ENCODE measurements around the gene MAST3.

- TF ChIP-seq CTCF (IDR thresholded peaks at IDR 0.05; ENCODE audit: low read depth, low read length): no peak
- TF ChIP-seq POLR2A (IDR thresholded peaks at IDR 0.05; ENCODE audit: extremely low read depth, insufficient read length): no peak
- TF ChIP-seq, protein P1, sequence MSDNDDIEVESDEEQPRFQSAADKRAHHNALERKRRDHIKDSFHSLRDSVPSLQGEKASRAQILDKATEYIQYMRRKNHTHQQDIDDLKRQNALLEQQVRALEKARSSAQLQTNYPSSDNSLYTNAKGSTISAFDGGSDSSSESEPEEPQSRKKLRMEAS (IDR thresholded peaks at IDR 0.05; ENCODE audit: low read depth, low read length): no peak
- no peak for TF ChIP-seq MYC (IDR thresholded peaks at IDR 0.05; ENCODE audit: low read depth, low read length)
Measured at GRCh38 chr19:18131841-18132596, 34.4 kb downstream of the MAST3 start.

All from NB4 (cell line).